K562 (cell line): ENCODE results near the gene NKG7. TPM values are rescaled to one million over a fixed set of nuclear protein-coding genes. Genes with fewer than 3 reads are reported as not detected.

Experiments
- COPS2 ChIP-seq: fragments of 450-650 bp; conservative IDR thresholded peaks from 2 replicates; pipeline ENCODE4 v1.6.1; 2016; ENCODE audit warnings: mild to moderate bottlenecking, moderate library complexity
- GTF2F1 ChIP-seq: IDR thresholded peaks from 2 replicates; pipeline ENCODE4 v1.6.1; 2011; ENCODE audit warnings: low read depth, low read length, improper control_type of control experiment
- HCFC1 ChIP-seq: IDR thresholded peaks from 2 replicates; pipeline ENCODE4 v1.6.1; 2012; ENCODE audit warnings: low read depth, low read length, improper control_type of control experiment
- HNRNPK ChIP-seq: fragments of 200-400 bp; formaldehyde crosslinking; IDR thresholded peaks from one replicate; pipeline ENCODE4 v1.6.1; 2018; ENCODE audit warnings: mild to moderate bottlenecking, low read depth, low read length; ENCODE audit not compliant: poor library complexity, severe bottlenecking
- NFATC3 ChIP-seq: fragments of 450-650 bp; IDR thresholded peaks from 2 replicates; pipeline ENCODE4 v1.6.1; 2017; ENCODE audit warnings: mild to moderate bottlenecking
- PCBP2 ChIP-seq: fragments of 200-400 bp; formaldehyde crosslinking; IDR thresholded peaks from 2 replicates; pipeline ENCODE4 v1.6.1; 2018; ENCODE audit warnings: low read length, low read depth, mild to moderate bottlenecking, moderate library complexity; ENCODE audit not compliant: poor library complexity, severe bottlenecking
- POLR2AphosphoS5 ChIP-seq: IDR thresholded peaks from 2 replicates; pipeline ENCODE4 v1.6.1; 2011; ENCODE audit warnings: mild to moderate bottlenecking, low read depth, low read length, moderate library complexity; ENCODE audit not compliant: control insufficient read depth, insufficient read depth
- RBM34 ChIP-seq: fragments of 200-400 bp; formaldehyde crosslinking; IDR thresholded peaks from 2 replicates; pipeline ENCODE4 v1.6.1; 2018; ENCODE audit warnings: low read length, borderline replicate concordance; ENCODE audit not compliant: insufficient read depth
- TEAD2 ChIP-seq: fragments of 450-650 bp; IDR thresholded peaks from 2 replicates; pipeline ENCODE4 v1.6.1; 2016; ENCODE audit warnings: missing genetic modification characterization, control low read depth, missing compliant biosample characterization
- TOE1 ChIP-seq, 2 experiments: fragments of 450-650 bp in 1 of 2; sonication (generic) in 1 of 2; formaldehyde crosslinking in 1 of 2; IDR thresholded peaks; 2 replicates each; pipeline versions ENCODE4 v1.7.1 to v1.8.0; 2016 to 2022; ENCODE audit warnings: borderline replicate concordance in 2 of 2, mild to moderate bottlenecking in 2 of 2, antibody characterized with exemption in 1 of 2, inconsistent platforms in 1 of 2, low read depth in 1 of 2, missing genetic modification reagents in 1 of 2, moderate library complexity in 1 of 2
- ZNF133 ChIP-seq: fragments of 250-450 bp; sonication (Bioruptor Pico); IDR thresholded peaks from 2 replicates; pipeline ENCODE4 v1.4.0; 2020; ENCODE audit warnings: mild to moderate bottlenecking
- ZNF143 ChIP-seq: sonication (generic); formaldehyde crosslinking; IDR thresholded peaks from 2 replicates; pipeline ENCODE4 v1.9.0; 2022; ENCODE audit warnings: mild to moderate bottlenecking, missing genetic modification reagents
- ZNF146 ChIP-seq: IDR thresholded peaks from one replicate; pipeline ENCODE4 v1.6.1; 2018; ENCODE audit warnings: missing compliant biosample characterization; ENCODE audit not compliant: unreplicated experiment
- ZSCAN29 ChIP-seq: fragments of 450-650 bp; IDR thresholded peaks from 2 replicates; pipeline ENCODE4 v1.6.1; 2017
- polyA plus RNA-seq, 8 experiments: library from polyadenylated mRNA; depleted of rRNA in 4 of 8; stranded (reverse) in 5 of 8; unstranded in 3 of 8; fragments of >200 nt; fragmentation: Nextera tagmentation in 2 of 8; fragmentation: Illumina TruSeq in 1 of 8; extraction: Ambion mirVana in 2 of 8; extraction: Trizol in 1 of 8; gene quantifications; 2 replicates each; pipeline versions ENCODE4 v1.2.1 to v1.2.3, GENCODE V29; 2011 to 2014; ENCODE audit warnings: inconsistent platforms in 1 of 8, missing spikeins in 1 of 8
- total RNA-seq, 7 experiments: library from RNA; depleted of rRNA in 6 of 7; stranded (reverse); fragments of >200 nt in 6 of 7; fragmentation: Illumina TruSeq in 2 of 7; extraction: Trizol in 2 of 7; gene quantifications; 2 replicates each; pipeline versions ENCODE4 v1.2.1 to v1.2.3, GENCODE V29; 2011 to 2021; ENCODE audit warnings: low replicate concordance in 1 of 7
- TF ChIP-seq, protein P1 (sequence below): sonication (generic); formaldehyde crosslinking; IDR thresholded peaks from 2 replicates; pipeline ENCODE4 v1.9.0; 2022; ENCODE audit warnings: mild to moderate bottlenecking, missing genetic modification reagents
- TF ChIP-seq, protein P2 (sequence below): fragments of 450-650 bp; formaldehyde crosslinking; IDR thresholded peaks from 2 replicates; pipeline ENCODE4 v1.4.0; 2022; ENCODE audit warnings: mild to moderate bottlenecking, moderate library complexity
- TF ChIP-seq, protein P3 (sequence below): sonication (generic); formaldehyde crosslinking; IDR thresholded peaks from 2 replicates; pipeline ENCODE4 v1.8.1; 2022; ENCODE audit warnings: missing genetic modification reagents
- TF ChIP-seq, protein P4 (sequence below): fragments of 250-450 bp; sonication (Bioruptor Pico); IDR thresholded peaks from 2 replicates; pipeline ENCODE4 v1.8.0; 2022; ENCODE audit warnings: inconsistent platforms
- TF ChIP-seq, protein P5 (sequence below): fragments of 450-650 bp; IDR thresholded peaks from one replicate; pipeline ENCODE4 v1.6.1; 2018; ENCODE audit warnings: mild to moderate bottlenecking, moderate library complexity; ENCODE audit not compliant: partially characterized antibody
- TF ChIP-seq, protein P6 (sequence below): fragments of 150-350 bp; conservative IDR thresholded peaks from 2 replicates; pipeline ENCODE4 v1.6.1; 2014; ENCODE audit warnings: low read length

Gene NKG7
- total and polyA plus RNA-seq, 9 of the 15 experiments (the other 6 are each of a cell fraction or from before 2014, with no cell fraction given): 0.30 to 0.70 (median 0.51) TPM; not detected in 2

DNA sequence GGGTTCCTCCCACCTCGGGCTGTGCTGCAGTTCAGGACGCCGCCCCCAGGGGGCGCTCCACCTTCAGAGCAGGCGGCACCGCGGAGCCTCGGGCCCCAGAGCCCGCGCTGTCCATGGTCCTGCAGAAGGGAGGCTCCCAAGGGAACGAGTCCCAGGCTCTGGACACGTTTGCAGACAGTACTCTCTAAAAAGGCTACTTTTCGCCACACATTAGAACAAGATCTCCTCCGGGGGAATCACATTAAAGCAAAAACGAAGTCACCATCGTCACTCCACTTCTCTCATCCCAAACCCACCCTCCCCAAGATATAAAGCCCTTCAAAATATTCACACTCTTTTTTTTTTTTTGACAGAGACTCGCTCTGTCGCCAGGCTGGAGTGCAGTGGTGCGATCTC, 49.6 kb upstream of the NKG7 start (continued):
- TF ChIP-seq POLR2AphosphoS5: no peak
- peak; percentile 40; the same call in 1 of the 2 replicates for TF ChIP-seq HCFC1
- TF ChIP-seq ZNF146: peak; percentile 46
- no peak for TF ChIP-seq NFATC3
- no peak for TF ChIP-seq GTF2F1
- TF ChIP-seq COPS2: no peak
- TF ChIP-seq RBM34: no peak
- TF ChIP-seq TEAD2 (tag): no peak
- TF ChIP-seq, protein P1, sequence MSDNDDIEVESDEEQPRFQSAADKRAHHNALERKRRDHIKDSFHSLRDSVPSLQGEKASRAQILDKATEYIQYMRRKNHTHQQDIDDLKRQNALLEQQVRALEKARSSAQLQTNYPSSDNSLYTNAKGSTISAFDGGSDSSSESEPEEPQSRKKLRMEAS: peak; percentile 94
- TF ChIP-seq ZSCAN29: no peak
- TF ChIP-seq, protein P2, sequence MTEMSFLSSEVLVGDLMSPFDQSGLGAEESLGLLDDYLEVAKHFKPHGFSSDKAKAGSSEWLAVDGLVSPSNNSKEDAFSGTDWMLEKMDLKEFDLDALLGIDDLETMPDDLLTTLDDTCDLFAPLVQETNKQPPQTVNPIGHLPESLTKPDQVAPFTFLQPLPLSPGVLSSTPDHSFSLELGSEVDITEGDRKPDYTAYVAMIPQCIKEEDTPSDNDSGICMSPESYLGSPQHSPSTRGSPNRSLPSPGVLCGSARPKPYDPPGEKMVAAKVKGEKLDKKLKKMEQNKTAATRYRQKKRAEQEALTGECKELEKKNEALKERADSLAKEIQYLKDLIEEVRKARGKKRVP (CRISPR knock-in tag): no peak
- no peak for TF ChIP-seq PCBP2
- no peak for TF ChIP-seq ZNF133 (CRISPR knock-in tag)
- TF ChIP-seq, protein P3, sequence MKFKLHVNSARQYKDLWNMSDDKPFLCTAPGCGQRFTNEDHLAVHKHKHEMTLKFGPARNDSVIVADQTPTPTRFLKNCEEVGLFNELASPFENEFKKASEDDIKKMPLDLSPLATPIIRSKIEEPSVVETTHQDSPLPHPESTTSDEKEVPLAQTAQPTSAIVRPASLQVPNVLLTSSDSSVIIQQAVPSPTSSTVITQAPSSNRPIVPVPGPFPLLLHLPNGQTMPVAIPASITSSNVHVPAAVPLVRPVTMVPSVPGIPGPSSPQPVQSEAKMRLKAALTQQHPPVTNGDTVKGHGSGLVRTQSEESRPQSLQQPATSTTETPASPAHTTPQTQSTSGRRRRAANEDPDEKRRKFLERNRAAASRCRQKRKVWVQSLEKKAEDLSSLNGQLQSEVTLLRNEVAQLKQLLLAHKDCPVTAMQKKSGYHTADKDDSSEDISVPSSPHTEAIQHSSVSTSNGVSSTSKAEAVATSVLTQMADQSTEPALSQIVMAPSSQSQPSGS (CRISPR knock-in tag): no peak
- TF ChIP-seq, protein P4, sequence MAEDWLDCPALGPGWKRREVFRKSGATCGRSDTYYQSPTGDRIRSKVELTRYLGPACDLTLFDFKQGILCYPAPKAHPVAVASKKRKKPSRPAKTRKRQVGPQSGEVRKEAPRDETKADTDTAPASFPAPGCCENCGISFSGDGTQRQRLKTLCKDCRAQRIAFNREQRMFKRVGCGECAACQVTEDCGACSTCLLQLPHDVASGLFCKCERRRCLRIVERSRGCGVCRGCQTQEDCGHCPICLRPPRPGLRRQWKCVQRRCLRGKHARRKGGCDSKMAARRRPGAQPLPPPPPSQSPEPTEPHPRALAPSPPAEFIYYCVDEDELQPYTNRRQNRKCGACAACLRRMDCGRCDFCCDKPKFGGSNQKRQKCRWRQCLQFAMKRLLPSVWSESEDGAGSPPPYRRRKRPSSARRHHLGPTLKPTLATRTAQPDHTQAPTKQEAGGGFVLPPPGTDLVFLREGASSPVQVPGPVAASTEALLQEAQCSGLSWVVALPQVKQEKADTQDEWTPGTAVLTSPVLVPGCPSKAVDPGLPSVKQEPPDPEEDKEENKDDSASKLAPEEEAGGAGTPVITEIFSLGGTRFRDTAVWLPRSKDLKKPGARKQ (CRISPR knock-in tag): no peak
- TF ChIP-seq TOE1 (IDR thresholded peaks at IDR 0.05; ENCODE audit: borderline replicate concordance): no peak; the same call in 1 of the 2 replicates
- 0 out of 2 replicates have a peak, but pooled peaks have one; percentile 84 for TF ChIP-seq TOE1 (CRISPR knock-in tag; IDR thresholded peaks at IDR 0.05; ENCODE audit: borderline replicate concordance, low read depth)
- TF ChIP-seq, protein P5, sequence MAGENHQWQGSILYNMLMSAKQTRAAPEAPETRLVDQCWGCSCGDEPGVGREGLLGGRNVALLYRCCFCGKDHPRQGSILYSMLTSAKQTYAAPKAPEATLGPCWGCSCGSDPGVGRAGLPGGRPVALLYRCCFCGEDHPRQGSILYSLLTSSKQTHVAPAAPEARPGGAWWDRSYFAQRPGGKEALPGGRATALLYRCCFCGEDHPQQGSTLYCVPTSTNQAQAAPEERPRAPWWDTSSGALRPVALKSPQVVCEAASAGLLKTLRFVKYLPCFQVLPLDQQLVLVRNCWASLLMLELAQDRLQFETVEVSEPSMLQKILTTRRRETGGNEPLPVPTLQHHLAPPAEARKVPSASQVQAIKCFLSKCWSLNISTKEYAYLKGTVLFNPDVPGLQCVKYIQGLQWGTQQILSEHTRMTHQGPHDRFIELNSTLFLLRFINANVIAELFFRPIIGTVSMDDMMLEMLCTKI: no peak
- TF ChIP-seq ZNF143: no peak
- TF ChIP-seq HNRNPK: no peak
- TF ChIP-seq, protein P6, sequence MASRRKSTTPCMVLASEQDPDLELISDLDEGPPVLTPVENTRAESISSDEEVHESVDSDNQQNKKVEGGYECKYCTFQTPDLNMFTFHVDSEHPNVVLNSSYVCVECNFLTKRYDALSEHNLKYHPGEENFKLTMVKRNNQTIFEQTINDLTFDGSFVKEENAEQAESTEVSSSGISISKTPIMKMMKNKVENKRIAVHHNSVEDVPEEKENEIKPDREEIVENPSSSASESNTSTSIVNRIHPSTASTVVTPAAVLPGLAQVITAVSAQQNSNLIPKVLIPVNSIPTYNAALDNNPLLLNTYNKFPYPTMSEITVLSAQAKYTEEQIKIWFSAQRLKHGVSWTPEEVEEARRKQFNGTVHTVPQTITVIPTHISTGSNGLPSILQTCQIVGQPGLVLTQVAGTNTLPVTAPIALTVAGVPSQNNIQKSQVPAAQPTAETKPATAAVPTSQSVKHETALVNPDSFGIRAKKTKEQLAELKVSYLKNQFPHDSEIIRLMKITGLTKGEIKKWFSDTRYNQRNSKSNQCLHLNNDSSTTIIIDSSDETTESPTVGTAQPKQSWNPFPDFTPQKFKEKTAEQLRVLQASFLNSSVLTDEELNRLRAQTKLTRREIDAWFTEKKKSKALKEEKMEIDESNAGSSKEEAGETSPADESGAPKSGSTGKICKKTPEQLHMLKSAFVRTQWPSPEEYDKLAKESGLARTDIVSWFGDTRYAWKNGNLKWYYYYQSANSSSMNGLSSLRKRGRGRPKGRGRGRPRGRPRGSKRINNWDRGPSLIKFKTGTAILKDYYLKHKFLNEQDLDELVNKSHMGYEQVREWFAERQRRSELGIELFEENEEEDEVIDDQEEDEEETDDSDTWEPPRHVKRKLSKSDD: no peak
